Measurements from ENCODE around the gene PLA2G7. TPM values are rescaled to one million over a fixed set of nuclear protein-coding genes. Genes with fewer than 3 reads are reported as not detected.
A peak's percentile ranks its signal among the peaks of the same experiment; 100 is the strongest.

The PLA2G7 gene
- total and polyA plus RNA-seq, 10 donors: 8.9 to 47.9 (median 22.0) TPM

- 74 to 95% (median 87%) methylated on average over 2 of the region's 2 CpGs for WGBS, 5 donors
- TF ChIP-seq CTCF (IDR thresholded peaks at IDR 0.05 in 8 of 11, conservative IDR thresholded peaks at IDR 0.05 in 3 of 11): no peak
- no peak for TF ChIP-seq POLR2A (IDR thresholded peaks at IDR 0.05)
- no peak for TF ChIP-seq POLR2AphosphoS5 (IDR thresholded peaks at IDR 0.05)
- no peaks in the 10 kb centered on the region for H3K4me1 ChIP-seq
- intact Hi-C loops (cut with DNase I; ENCODE audit: low total_unique reads): no loop called here
- no peak overlapping the region for H3K27ac ChIP-seq
- no peak for DNase-seq
- H3K27me3 ChIP-seq (replicated peaks in 1 of 7): no peaks in the 10 kb centered on the region
- H3K4me3 ChIP-seq: no peak overlapping the region
- H3K9me3 ChIP-seq: no peaks in the 10 kb centered on the region
- no peaks in the 10 kb centered on the region for H3K36me3 ChIP-seq
Observed at GRCh38 chr6:46661483-46661882, 73.7 kb downstream of the PLA2G7 start.

GRCh38 chr6:46657642-46658041 is 77.5 kb downstream of the PLA2G7 start:
- intact Hi-C loops (cut with DNase I; ENCODE audit: low total_unique reads): no loop called here
- Histone ChIP-seq H3K36me3 (no peaks in the 10 kb centered on the region), H3K9me3 (no peaks in the 10 kb centered on the region), H3K27me3 (replicated peaks in 1 of 7) (peaks cover 0 to 24% (median 4%) of the 10 kb centered on the region in 7 donors), H3K4me3 (no peak overlapping the region), H3K4me1 (peaks cover 0 to 18% (median 7%) of the 10 kb centered on the region in 6 donors), H3K27ac (no peak overlapping the region)
- DNase-seq: no peak
- TF ChIP-seq POLR2AphosphoS5 (IDR thresholded peaks at IDR 0.05) (no peak), POLR2A (IDR thresholded peaks at IDR 0.05) (no peak), CTCF (IDR thresholded peaks at IDR 0.05 in 8 of 11, conservative IDR thresholded peaks at IDR 0.05 in 3 of 11) (no peak)

GRCh38 chr6:46655803-46656202 is 79.4 kb downstream of the PLA2G7 start:
- intact Hi-C loops (cut with DNase I; ENCODE audit: low total_unique reads): no loop called here

More at GRCh38 chr6:46655803-46656202, 79.4 kb downstream of the PLA2G7 start:
- H3K27ac ChIP-seq: no peak overlapping the region
- TF ChIP-seq POLR2AphosphoS5 (IDR thresholded peaks at IDR 0.05) (no peak), CTCF (IDR thresholded peaks at IDR 0.05 in 8 of 11, conservative IDR thresholded peaks at IDR 0.05 in 3 of 11) (peak in 1 of 11 experiments; percentile 14)
- H3K9me3 ChIP-seq: no peaks in the 10 kb centered on the region
- no peaks in the 10 kb centered on the region for H3K36me3 ChIP-seq
- 72 to 88% (median 79%) methylated on average over 6 of the region's 6 CpGs for WGBS, 5 donors
- H3K27me3 ChIP-seq (replicated peaks in 1 of 7): peaks cover 0 to 41% (median 9%) of the 10 kb centered on the region in 7 donors
- no peak overlapping the region for H3K4me3 ChIP-seq
- no peak for DNase-seq
- H3K4me1 ChIP-seq: peaks cover 0 to 30% (median 13%) of the 10 kb centered on the region in 6 donors

Other genes starting within 250 kb of the PLA2G7 start
- gene RCAN2, start 243.9 kb downstream of the PLA2G7 start, total RNA-seq: 10 to 100 TPM in 3 of 7 donors, 1 to 10 TPM in 4; 5.2 to 15.7 (median 8.5) TPM
- 1 to 10 TPM; 2.4 to 4.4 (median 2.9) TPM for gene RCAN2, start 243.9 kb downstream of the PLA2G7 start, polyA plus RNA-seq
- gene CYP39A1, start 82.6 kb downstream of the PLA2G7 start, total RNA-seq: 1 to 10 TPM in 3 of 7 donors, under 1 TPM in 4; 0.77 to 2.8 (median 0.97) TPM
- gene CYP39A1, start 82.6 kb downstream of the PLA2G7 start, polyA plus RNA-seq: 1 to 10 TPM in 1 of 3 donors, under 1 TPM in 2; 0.39 to 1.2 (median 0.77) TPM
- gene SLC25A27, start 82.4 kb downstream of the PLA2G7 start, total RNA-seq: 10 to 100 TPM in 5 of 7 donors, 1 to 10 TPM in 2; 9.2 to 17.8 (median 11.3) TPM
- gene SLC25A27, start 82.4 kb downstream of the PLA2G7 start, polyA plus RNA-seq: 10 to 100 TPM in 1 of 3 donors, 1 to 10 TPM in 2; 4.3 to 10.3 (median 7.9) TPM
- gene TDRD6, start 47.5 kb downstream of the PLA2G7 start, total RNA-seq: under 1 TPM; 0.17 to 0.98 (median 0.60) TPM
- gene TDRD6, start 47.5 kb downstream of the PLA2G7 start, polyA plus RNA-seq: under 1 TPM; 0.09 to 0.26 (median 0.24) TPM
- gene ANKRD66, start 11.6 kb upstream of the PLA2G7 start, total RNA-seq: not detected
- not detected for gene ANKRD66, start 11.6 kb upstream of the PLA2G7 start, polyA plus RNA-seq
- under 1 TPM in 4 of 7 donors, not detected in 3; 0.19 to 0.94 (median 0.41) TPM for gene MEP1A, start 58.0 kb upstream of the PLA2G7 start, total RNA-seq
- gene MEP1A, start 58.0 kb upstream of the PLA2G7 start, polyA plus RNA-seq: under 1 TPM; 0.09 to 0.22 (median 0.09) TPM
- 100 to 1,000 TPM in 5 of 7 donors, 10 to 100 TPM in 2; 40.6 to 129 (median 103) TPM for gene ADGRF5, start 186.6 kb upstream of the PLA2G7 start, total RNA-seq
- gene ADGRF5, start 186.6 kb upstream of the PLA2G7 start, polyA plus RNA-seq: 10 to 100 TPM in 2 of 3 donors, 1 to 10 TPM in 1; 5.2 to 15.8 (median 10.5) TPM